ENCODE data around the gene LLGL1. TPM values are rescaled to one million over a fixed set of nuclear protein-coding genes. Genes with fewer than 3 reads are reported as not detected.
A peak's percentile ranks its signal among the peaks of the same experiment; 100 is the strongest.
"Not testable (repeated sequence)": the region's sequence is repeated elsewhere in the genome, so short reads cannot be mapped to it uniquely, and the experiment has no call there.

LLGL1 gene
- total RNA-seq, 4 donors from 2014 or later: 25.7 to 30.3 (median 28.0) TPM

- H3K27ac ChIP-seq: no peak overlapping the region
- intact Hi-C loops (cut with DNase I): no loop called here
- no peaks in the 10 kb centered on the region for H3K27me3 ChIP-seq
- no peaks in the 10 kb centered on the region for H3K9me3 ChIP-seq
- H3K4me3 ChIP-seq: no peak overlapping the region
- DNase-seq: no peak
- peaks cover 16 to 100% (median 39%) of the 10 kb centered on the region in 3 donors for H3K36me3 ChIP-seq
- H3K4me1 ChIP-seq: peaks cover 0 to 28% (median 0%) of the 10 kb centered on the region in 3 donors
- TF ChIP-seq, protein P1, sequence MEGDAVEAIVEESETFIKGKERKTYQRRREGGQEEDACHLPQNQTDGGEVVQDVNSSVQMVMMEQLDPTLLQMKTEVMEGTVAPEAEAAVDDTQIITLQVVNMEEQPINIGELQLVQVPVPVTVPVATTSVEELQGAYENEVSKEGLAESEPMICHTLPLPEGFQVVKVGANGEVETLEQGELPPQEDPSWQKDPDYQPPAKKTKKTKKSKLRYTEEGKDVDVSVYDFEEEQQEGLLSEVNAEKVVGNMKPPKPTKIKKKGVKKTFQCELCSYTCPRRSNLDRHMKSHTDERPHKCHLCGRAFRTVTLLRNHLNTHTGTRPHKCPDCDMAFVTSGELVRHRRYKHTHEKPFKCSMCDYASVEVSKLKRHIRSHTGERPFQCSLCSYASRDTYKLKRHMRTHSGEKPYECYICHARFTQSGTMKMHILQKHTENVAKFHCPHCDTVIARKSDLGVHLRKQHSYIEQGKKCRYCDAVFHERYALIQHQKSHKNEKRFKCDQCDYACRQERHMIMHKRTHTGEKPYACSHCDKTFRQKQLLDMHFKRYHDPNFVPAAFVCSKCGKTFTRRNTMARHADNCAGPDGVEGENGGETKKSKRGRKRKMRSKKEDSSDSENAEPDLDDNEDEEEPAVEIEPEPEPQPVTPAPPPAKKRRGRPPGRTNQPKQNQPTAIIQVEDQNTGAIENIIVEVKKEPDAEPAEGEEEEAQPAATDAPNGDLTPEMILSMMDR (IDR thresholded peaks at IDR 0.05): no peak
- no peak for TF ChIP-seq POLR2A (IDR thresholded peaks at IDR 0.05)
These were observed 18.5 kb upstream of the LLGL1 start for GRCh38 chr17:18206962-18207361.

DNA sequence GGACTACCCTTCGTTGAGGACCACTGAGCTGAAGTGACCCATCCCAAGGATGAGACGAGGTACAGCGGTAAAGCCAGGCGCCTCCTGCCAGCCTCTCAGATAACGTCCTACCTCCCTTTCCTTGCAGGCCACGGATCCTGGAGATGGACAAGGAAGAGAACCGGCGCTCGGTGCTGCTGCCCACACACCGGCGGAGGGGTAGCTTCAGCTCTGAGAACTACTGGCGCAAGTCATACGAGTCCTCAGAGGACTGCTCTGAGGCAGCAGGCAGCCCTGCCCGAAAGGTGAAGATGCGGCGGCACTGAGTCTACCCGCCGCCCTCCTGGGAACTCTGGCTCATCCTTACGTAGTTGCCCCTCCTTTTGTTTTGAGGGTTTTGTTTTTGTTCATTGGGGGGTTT, 17.3 kb upstream of the LLGL1 start:
- Histone ChIP-seq H3K27ac (no peak overlapping the region), H3K27me3 (no peaks in the 10 kb centered on the region), H3K4me3 (no peak overlapping the region), H3K36me3 (peaks cover 16 to 92% (median 39%) of the 10 kb centered on the region in 3 donors), H3K9me3 (no peaks in the 10 kb centered on the region), H3K4me1 (peaks cover 0 to 17% (median 0%) of the 10 kb centered on the region in 3 donors)
- TF ChIP-seq, protein P1 (IDR thresholded peaks at IDR 0.05): no peak
- no peak for TF ChIP-seq POLR2A (IDR thresholded peaks at IDR 0.05)
- intact Hi-C loops (cut with DNase I): no loop called here
- whole genome bisulfite sequencing, 2 donors: 87% methylated on average over 15 of the region's 19 CpGs
- no peak for DNase-seq

- no peak overlapping the region for H3K27ac ChIP-seq
- 58 to 68% methylated on average over 7 of the region's 7 CpGs for WGBS, 2 donors
- TF ChIP-seq, protein P1 (IDR thresholded peaks at IDR 0.05): no peak
- no peak for TF ChIP-seq POLR2A (IDR thresholded peaks at IDR 0.05)
- peaks cover 2 to 35% (median 18%) of the 10 kb centered on the region in 3 donors for H3K36me3 ChIP-seq
- H3K4me1 ChIP-seq: peaks cover 0 to 5% (median 0%) of the 10 kb centered on the region in 3 donors
- intact Hi-C loops (cut with DNase I): no loop called here
- no peak for DNase-seq
- no peaks in the 10 kb centered on the region for H3K27me3 ChIP-seq
- H3K4me3 ChIP-seq: no peak overlapping the region
- H3K9me3 ChIP-seq: no peaks in the 10 kb centered on the region
These were observed 11.7 kb upstream of the LLGL1 start for GRCh38 chr17:18213666-18214270.

GRCh38 chr17:18216906-18217305, 8.5 kb upstream of the LLGL1 start:
- intact Hi-C loops (cut with DNase I); H3K9me3 ChIP-seq; H3K27me3 ChIP-seq; DNase-seq; H3K27ac ChIP-seq; H3K36me3 ChIP-seq; H3K4me3 ChIP-seq: not testable (repeated sequence)
- peaks cover 0 to 18% (median 5%) of the 10 kb centered on the region in 3 donors for H3K4me1 ChIP-seq
- WGBS, 2 donors: 66 to 87% methylated on average over 11 of the region's 11 CpGs

DNA sequence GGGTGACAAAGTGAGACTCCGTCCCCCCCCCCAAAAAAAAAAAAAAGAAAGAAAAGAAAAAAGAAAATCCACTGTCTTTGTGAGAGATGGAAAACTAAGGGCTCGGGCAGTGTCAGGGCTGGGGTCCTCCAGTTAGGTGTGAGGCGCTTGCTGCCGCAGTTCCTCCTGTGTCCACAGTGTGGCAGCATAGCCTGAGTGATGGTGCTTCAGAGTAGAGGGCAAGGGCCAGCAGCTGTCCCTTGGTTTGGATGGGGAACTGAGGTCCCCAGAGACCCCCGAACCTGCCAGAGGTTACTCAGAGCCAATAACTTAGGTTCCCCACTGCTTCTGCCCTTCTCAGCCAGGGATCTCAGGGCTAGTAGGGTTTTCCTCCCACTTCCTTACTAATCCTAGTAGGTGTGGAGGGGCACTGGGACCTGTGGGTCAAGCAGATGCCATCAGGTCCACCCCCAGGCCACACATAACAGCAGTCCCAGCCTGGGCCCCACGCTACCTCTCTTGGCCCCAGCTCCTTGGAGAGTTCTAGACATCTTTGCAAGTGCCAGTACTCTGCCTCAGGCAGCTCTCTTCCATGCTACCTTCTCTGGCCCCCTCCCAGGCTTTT, 7.9 kb upstream of the LLGL1 start:
- Histone ChIP-seq H3K27me3 (no peaks in the 10 kb centered on the region), H3K4me1 (peaks cover 0 to 18% (median 5%) of the 10 kb centered on the region in 3 donors), H3K9me3 (no peaks in the 10 kb centered on the region), H3K36me3 (no peaks in the 10 kb centered on the region), H3K27ac (no peak overlapping the region), H3K4me3 (no peak overlapping the region)
- no peak for TF ChIP-seq POLR2A (IDR thresholded peaks at IDR 0.05)
- TF ChIP-seq, protein P1 (IDR thresholded peaks at IDR 0.05): peak; percentile 84 to 97 (median 90)
- DNase-seq: no peak
- WGBS, 2 donors: 5 to 8% methylated on average over 5 to 6 of the region's 6 CpGs
- intact Hi-C loops (cut with DNase I): no loop called here

Measured in esophagus squamous epithelium (tissue), 5 donors.